Ishikawa (cell line): ENCODE measurements around the gene LRRC4.

Experiments
- CEBPB ChIP-seq: IDR thresholded peaks from 2 replicates; pipeline ENCODE4 v1.6.1; 2012
- CREB1 ChIP-seq: IDR thresholded peaks from 2 replicates; pipeline ENCODE4 v1.6.1; 2012; ENCODE audit warnings: low read depth
- EGR1 ChIP-seq: IDR thresholded peaks from 2 replicates; pipeline ENCODE4 v1.6.1; 2012
- EP300 ChIP-seq: IDR thresholded peaks from 2 replicates; pipeline ENCODE4 v1.6.1; 2012; ENCODE audit warnings: borderline replicate concordance
- RAD21 ChIP-seq: IDR thresholded peaks from 2 replicates; pipeline ENCODE4 v1.6.1; 2012; ENCODE audit warnings: low read depth
- TF ChIP-seq, protein P1 (sequence below): IDR thresholded peaks from 2 replicates; pipeline ENCODE4 v1.6.1; 2012
- TF ChIP-seq, protein P2 (sequence below): IDR thresholded peaks from 2 replicates; pipeline ENCODE4 v1.6.1; 2012; ENCODE audit warnings: low read depth, mild to moderate bottlenecking

DNA sequence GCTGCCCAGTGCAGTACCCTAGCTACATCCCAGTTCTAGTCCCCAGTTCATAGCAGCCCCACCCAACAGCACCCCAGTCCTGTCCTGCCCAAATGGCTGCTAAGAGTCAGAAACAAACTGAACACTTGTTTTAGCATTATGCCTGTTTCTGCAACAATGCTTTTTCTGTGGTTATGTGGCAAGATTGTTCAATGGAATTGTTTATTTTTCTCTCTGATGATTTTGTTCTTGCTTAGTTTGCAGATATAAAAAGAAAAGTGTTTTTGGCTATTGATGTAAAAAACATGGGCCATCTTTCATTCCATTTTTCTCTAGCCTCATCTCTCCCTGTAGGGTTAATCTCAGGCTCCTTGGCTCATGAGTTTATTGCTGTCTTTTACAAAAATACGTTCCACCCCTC is 42.5 kb downstream of the LRRC4 start:
- TF ChIP-seq RAD21 (no peak), CEBPB (no peak), EGR1 (no peak), EP300 (no peak), CREB1 (no peak)
- TF ChIP-seq, protein P1, sequence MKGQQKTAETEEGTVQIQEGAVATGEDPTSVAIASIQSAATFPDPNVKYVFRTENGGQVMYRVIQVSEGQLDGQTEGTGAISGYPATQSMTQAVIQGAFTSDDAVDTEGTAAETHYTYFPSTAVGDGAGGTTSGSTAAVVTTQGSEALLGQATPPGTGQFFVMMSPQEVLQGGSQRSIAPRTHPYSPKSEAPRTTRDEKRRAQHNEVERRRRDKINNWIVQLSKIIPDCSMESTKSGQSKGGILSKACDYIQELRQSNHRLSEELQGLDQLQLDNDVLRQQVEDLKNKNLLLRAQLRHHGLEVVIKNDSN, result no peak
- TF ChIP-seq, protein P2, sequence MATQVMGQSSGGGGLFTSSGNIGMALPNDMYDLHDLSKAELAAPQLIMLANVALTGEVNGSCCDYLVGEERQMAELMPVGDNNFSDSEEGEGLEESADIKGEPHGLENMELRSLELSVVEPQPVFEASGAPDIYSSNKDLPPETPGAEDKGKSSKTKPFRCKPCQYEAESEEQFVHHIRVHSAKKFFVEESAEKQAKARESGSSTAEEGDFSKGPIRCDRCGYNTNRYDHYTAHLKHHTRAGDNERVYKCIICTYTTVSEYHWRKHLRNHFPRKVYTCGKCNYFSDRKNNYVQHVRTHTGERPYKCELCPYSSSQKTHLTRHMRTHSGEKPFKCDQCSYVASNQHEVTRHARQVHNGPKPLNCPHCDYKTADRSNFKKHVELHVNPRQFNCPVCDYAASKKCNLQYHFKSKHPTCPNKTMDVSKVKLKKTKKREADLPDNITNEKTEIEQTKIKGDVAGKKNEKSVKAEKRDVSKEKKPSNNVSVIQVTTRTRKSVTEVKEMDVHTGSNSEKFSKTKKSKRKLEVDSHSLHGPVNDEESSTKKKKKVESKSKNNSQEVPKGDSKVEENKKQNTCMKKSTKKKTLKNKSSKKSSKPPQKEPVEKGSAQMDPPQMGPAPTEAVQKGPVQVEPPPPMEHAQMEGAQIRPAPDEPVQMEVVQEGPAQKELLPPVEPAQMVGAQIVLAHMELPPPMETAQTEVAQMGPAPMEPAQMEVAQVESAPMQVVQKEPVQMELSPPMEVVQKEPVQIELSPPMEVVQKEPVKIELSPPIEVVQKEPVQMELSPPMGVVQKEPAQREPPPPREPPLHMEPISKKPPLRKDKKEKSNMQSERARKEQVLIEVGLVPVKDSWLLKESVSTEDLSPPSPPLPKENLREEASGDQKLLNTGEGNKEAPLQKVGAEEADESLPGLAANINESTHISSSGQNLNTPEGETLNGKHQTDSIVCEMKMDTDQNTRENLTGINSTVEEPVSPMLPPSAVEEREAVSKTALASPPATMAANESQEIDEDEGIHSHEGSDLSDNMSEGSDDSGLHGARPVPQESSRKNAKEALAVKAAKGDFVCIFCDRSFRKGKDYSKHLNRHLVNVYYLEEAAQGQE, result no peak
